Measurements from ENCODE around the gene PKMYT1.

GRCh38 chr16:3015865-3016521 lies 35.7 kb upstream of the PKMYT1 start:
- no peak for TF ChIP-seq CTCF (IDR thresholded peaks at IDR 0.05; ENCODE audit: insufficient read depth, low read length)
- no peak for TF ChIP-seq REST (IDR thresholded peaks at IDR 0.05; ENCODE audit: insufficient replicate concordance, low read depth)
- TF ChIP-seq POLR2AphosphoS5 (IDR thresholded peaks at IDR 0.05; ENCODE audit: low read depth): no peak
- TF ChIP-seq GABPA (IDR thresholded peaks at IDR 0.05; ENCODE audit: low read depth): no peak
- no peak for TF ChIP-seq SPI1 (IDR thresholded peaks at IDR 0.05; ENCODE audit: borderline replicate concordance, low read depth)

Measured in HL-60 (cell line).